Coronary artery (tissue), 2 donors: ENCODE data around the gene MDM1.

ENCODE experiments used
- DNase-seq: peaks from one replicate; pipeline ENCODE4 v3.0.0-alpha.2; 2017; ENCODE audit warnings: low spot score
- H3K27ac ChIP-seq, 2 donors: fragments of 200-600 bp; sonication (generic); one replicate each; pipeline ENCODE4 v1.5.1; 2016 to 2019
- H3K4me3 ChIP-seq: fragments of 200-600 bp; sonication (generic); 2 replicates; pipeline ENCODE4 v1.5.1; 2016; ENCODE audit warnings: mild to moderate bottlenecking, moderate library complexity
- CTCF ChIP-seq: fragments of 200-600 bp; sonication (generic); IDR thresholded peaks from one replicate; pipeline ENCODE4 v1.5.1; 2019; ENCODE audit warnings: antibody characterized with exemption

The MDM1 gene

GRCh38 chr12:68331869-68332727 lies at the start of gene MDM1:
Gene MDM1 (minus strand): TSS chr12:68332362. CDS start chr12:68332245, 117 bp downstream.
- peak; percentile 98 for DNase-seq
- no peak for TF ChIP-seq CTCF
- peak within 1 kb of the TSS; percentile 3 to 81 for H3K27ac ChIP-seq
- peak within 1 kb of the TSS; percentile 93 for H3K4me3 ChIP-seq

- no peak for TF ChIP-seq CTCF
- no peak for DNase-seq
- Histone ChIP-seq H3K27ac (no peak overlapping the region), H3K4me3 (no peak overlapping the region)
Observed at GRCh38 chr12:68381476-68382219, 49.5 kb upstream of the MDM1 start.

- no peak for DNase-seq
- H3K27ac ChIP-seq: peak overlapping the region in 1 of 2 donors; percentile 15
- no peak overlapping the region for H3K4me3 ChIP-seq
- TF ChIP-seq CTCF: no peak
Observed at GRCh38 chr12:68378872-68379606, 46.9 kb upstream of the MDM1 start.

- DNase-seq: no peak
- no peak for TF ChIP-seq CTCF
- H3K27ac ChIP-seq: no peak overlapping the region
Observed at GRCh38 chr12:68377881-68378280, 45.7 kb upstream of the MDM1 start.

GRCh38 chr12:68376901-68377300 lies 44.7 kb upstream of the MDM1 start:
- H3K27ac ChIP-seq: no peak overlapping the region
- no peak for DNase-seq
- no peak for TF ChIP-seq CTCF

More at GRCh38 chr12:68377881-68378280, 45.7 kb upstream of the MDM1 start:
- H3K4me3 ChIP-seq: no peak overlapping the region

GRCh38 chr12:68375756-68376695 lies 43.9 kb upstream of the MDM1 start:
- TF ChIP-seq CTCF: no peak
- DNase-seq: no peak
- Histone ChIP-seq H3K4me3 (no peak overlapping the region), H3K27ac (no peak overlapping the region)

More at GRCh38 chr12:68376901-68377300, 44.7 kb upstream of the MDM1 start:
- no peak overlapping the region for H3K4me3 ChIP-seq
